Progenitor cell of endocrine pancreas (in vitro differentiated cells): ENCODE results near the gene SPON1. TPM values are rescaled to one million over a fixed set of nuclear protein-coding genes. Genes with fewer than 3 reads are reported as not detected.

Experiments used
- DNase-seq: peaks from one replicate; pipeline ENCODE4 v3.0.0; 2021; ENCODE audit warnings: low spot score; ENCODE audit not compliant: unreplicated experiment
- H3K27ac Mint-ChIP-seq: 2 replicates; pipeline ENCODE4 v1.8.0; 2021; ENCODE audit warnings: mild to moderate bottlenecking, moderate library complexity, mixed read lengths
- H3K27me3 Mint-ChIP-seq: 2 replicates; pipeline ENCODE4 v1.8.0; 2021; ENCODE audit warnings: mixed read lengths
- H3K36me3 Mint-ChIP-seq: 2 replicates; pipeline ENCODE4 v1.8.0; 2022; ENCODE audit warnings: mixed read lengths; ENCODE audit not compliant: insufficient read depth
- H3K4me1 Mint-ChIP-seq: 2 replicates; pipeline ENCODE4 v1.8.0; 2021; ENCODE audit warnings: low read depth, mixed read lengths
- H3K4me3 Mint-ChIP-seq: 2 replicates; pipeline ENCODE4 v1.8.0; 2021; ENCODE audit warnings: low read depth, mild to moderate bottlenecking, moderate library complexity, mixed read lengths
- H3K9me3 Mint-ChIP-seq: 2 replicates; pipeline ENCODE4 v1.8.0; 2021; ENCODE audit warnings: low read depth, mixed read lengths
- total RNA-seq: library from RNA; stranded (reverse); gene quantifications from 2 replicates; pipeline ENCODE4 v1.2.1, GENCODE V29; 2021
- TF ChIP-seq, protein P1 (sequence below): fragments of 200-600 bp; sonication (generic); IDR thresholded peaks from one replicate; pipeline ENCODE4 v1.5.0; 2021; ENCODE audit warnings: antibody characterized with exemption, mild to moderate bottlenecking; ENCODE audit not compliant: unreplicated experiment

SPON1 gene
- total RNA-seq, 1 donor from 2014 or later = 13.7 TPM

DNA sequence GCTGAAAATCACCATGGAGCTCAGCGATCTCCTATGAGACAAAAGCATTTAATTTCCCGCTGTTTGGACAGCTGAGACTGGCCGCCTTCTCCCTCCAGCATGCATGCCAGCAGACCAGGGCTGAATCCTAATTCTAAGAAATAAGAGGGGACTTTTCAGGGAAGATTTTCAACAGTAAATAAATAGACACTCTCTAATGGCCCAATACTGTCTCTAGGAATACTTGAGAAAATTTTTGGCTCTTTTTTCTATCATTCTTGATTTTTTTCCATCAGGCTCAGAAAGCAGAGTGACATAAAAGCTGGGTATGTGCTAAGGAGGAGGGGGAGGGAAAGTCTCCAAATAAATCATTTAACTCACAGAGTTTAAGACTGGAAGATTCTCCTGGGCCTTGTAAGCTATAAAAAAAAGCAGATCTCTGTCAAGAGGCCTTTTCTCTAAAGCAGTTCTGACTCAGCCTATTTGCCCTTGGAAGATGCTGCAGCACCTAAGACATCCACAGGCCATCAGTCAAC, 17.6 kb upstream of the SPON1 start:
- Mint-ChIP-seq H3K4me1 (peaks cover 12% of the 10 kb centered on the region), H3K9me3 (no peaks in the 10 kb centered on the region), H3K27ac (no peak overlapping the region), H3K36me3 (no peaks in the 10 kb centered on the region), H3K4me3 (no peak overlapping the region), H3K27me3 (peaks cover 13% of the 10 kb centered on the region)
- TF ChIP-seq, protein P1, sequence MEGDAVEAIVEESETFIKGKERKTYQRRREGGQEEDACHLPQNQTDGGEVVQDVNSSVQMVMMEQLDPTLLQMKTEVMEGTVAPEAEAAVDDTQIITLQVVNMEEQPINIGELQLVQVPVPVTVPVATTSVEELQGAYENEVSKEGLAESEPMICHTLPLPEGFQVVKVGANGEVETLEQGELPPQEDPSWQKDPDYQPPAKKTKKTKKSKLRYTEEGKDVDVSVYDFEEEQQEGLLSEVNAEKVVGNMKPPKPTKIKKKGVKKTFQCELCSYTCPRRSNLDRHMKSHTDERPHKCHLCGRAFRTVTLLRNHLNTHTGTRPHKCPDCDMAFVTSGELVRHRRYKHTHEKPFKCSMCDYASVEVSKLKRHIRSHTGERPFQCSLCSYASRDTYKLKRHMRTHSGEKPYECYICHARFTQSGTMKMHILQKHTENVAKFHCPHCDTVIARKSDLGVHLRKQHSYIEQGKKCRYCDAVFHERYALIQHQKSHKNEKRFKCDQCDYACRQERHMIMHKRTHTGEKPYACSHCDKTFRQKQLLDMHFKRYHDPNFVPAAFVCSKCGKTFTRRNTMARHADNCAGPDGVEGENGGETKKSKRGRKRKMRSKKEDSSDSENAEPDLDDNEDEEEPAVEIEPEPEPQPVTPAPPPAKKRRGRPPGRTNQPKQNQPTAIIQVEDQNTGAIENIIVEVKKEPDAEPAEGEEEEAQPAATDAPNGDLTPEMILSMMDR = no peak
- no peak for DNase-seq

DNA sequence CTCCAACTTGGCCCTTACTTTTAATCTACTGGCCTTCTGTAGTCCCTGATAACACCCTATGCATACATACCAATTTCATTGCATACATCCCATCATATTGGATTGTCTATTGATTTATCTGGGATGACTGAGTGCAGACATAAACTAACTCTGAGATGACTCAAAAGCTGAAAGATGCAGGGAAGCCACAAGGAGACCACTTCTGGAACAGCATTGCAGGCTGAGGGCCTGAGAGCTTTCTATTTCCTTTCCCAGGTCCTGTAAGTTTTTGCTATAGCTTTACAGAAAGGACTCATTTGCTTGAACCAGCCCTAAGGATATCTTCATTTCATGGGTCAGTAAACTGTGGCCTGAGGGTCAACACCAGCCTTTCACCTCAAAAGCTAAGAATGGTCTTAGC, 15.1 kb upstream of the SPON1 start:
- TF ChIP-seq, protein P1 = no peak
- Mint-ChIP-seq H3K27ac (no peak overlapping the region), H3K36me3 (no peaks in the 10 kb centered on the region), H3K27me3 (peaks cover 17% of the 10 kb centered on the region), H3K4me3 (no peak overlapping the region), H3K9me3 (no peaks in the 10 kb centered on the region), H3K4me1 (peaks cover 5% of the 10 kb centered on the region)
- DNase-seq = no peak

DNA sequence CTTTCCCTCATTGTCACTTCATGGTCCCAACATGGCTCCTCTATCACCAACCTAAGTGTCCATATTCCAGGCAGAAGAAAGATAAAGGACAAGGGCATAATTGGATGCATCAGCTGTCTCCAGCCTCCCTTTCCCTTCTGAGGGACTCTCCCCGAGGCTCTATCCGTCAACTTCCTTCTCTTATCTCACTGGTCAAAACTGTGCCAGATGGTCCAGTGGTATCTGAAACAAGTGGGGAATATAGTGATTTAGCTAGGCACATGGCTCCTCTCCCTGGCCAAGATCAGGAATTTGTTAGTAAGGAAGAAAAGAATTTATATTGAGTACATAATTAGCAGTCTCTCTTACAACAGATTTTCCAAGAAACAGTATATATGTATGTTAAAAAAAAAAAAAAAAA, 12.6 kb upstream of the SPON1 start:
- Mint-ChIP-seq H3K27ac (no peak overlapping the region), H3K27me3 (peaks cover 19% of the 10 kb centered on the region), H3K36me3 (no peaks in the 10 kb centered on the region), H3K4me1 (peaks cover 2% of the 10 kb centered on the region), H3K9me3 (no peaks in the 10 kb centered on the region), H3K4me3 (no peak overlapping the region)
- TF ChIP-seq, protein P1 = no peak
- DNase-seq = no peak

DNA sequence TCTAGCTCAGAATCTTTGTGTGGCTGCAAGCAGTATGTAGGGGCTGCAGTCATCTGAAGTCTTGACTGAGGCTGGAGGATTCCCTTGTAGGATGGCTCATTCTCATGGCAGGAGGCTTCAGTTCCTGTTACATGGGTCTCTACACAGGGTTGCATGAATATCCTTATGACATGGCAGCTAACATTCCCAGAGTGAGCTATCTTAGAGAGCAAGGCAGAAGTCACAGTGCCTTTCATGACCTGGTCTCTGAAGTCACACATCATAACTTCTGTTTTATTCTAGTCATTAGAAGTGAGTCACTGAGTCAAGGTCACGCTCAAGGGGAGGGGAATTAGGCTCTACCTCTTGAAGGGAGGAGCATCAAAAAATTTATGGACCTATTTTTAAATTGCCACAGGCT, 10.3 kb upstream of the SPON1 start:
- Mint-ChIP-seq H3K9me3 (no peaks in the 10 kb centered on the region), H3K36me3 (no peaks in the 10 kb centered on the region), H3K4me3 (no peak overlapping the region), H3K4me1 (no peaks in the 10 kb centered on the region), H3K27me3 (peaks cover 19% of the 10 kb centered on the region), H3K27ac (no peak overlapping the region)
- TF ChIP-seq, protein P1 = no peak
- DNase-seq = no peak

DNA sequence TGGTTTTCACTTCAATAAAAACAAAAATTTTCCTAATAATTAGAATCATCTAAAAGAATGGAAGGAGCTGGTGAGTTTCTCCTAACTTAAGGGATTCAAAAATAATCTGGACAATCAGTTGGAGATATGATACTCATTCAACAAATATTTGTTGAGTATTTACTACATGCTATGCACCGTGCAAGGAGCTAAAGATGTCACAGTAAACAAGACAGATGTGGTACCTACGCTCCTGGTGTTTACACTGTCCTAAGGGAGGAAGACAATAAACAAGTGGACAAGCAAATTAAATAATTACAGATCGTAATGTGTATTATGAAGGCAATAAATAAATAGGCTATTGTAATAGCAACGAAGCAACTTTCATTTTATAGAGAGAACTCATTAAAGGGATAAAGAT, 9.9 kb upstream of the SPON1 start:
- H3K9me3 Mint-ChIP-seq = no peaks in the 10 kb centered on the region
- DNase-seq = no peak
- H3K27me3 Mint-ChIP-seq = peaks cover 19% of the 10 kb centered on the region
- H3K36me3 Mint-ChIP-seq = no peaks in the 10 kb centered on the region
- no peak overlapping the region for H3K4me3 Mint-ChIP-seq
- H3K27ac Mint-ChIP-seq = no peak overlapping the region
- TF ChIP-seq, protein P1 = no peak
- H3K4me1 Mint-ChIP-seq = no peaks in the 10 kb centered on the region
